H1 (cell line): ENCODE data around the gene DCANP1. TPM values are rescaled to one million over a fixed set of nuclear protein-coding genes. Genes with fewer than 3 reads are reported as not detected.

Experiments
- CTCF ChIA-PET: fragments of 300-600 bp; sonication (Branson Sonifier 250); formaldehyde crosslinking; loops from one replicate; lab custom pipeline; 2021; ENCODE audit not compliant: partially characterized antibody; lab: Charles Lee
- POLR2A ChIA-PET: fragments of 300-600 bp; sonication (Branson Sonifier 250); formaldehyde crosslinking; loops from one replicate; lab custom pipeline; 2021; ENCODE audit warnings: inconsistent platforms; ENCODE audit not compliant: partially characterized antibody; lab: Charles Lee
- DNase-seq, 2 experiments: peaks; one replicate each; pipeline versions ENCODE4 v3.0.0 to v3.0.0-alpha.2; 2010 to 2022; ENCODE audit warnings: low spot score in 2 of 2, low read depth in 1 of 2, mixed read lengths in 1 of 2
- FAIRE-seq: peaks from 2 replicates; lab custom pipeline; 2011; peaks lifted over from hg19 to GRCh38; lab: Jason Lieb, UNC
- H2AFZ ChIP-seq: 2 replicates; pipeline ENCODE4 v1.8.1; 2012; ENCODE audit warnings: low read length, inconsistent platforms
- H2AK5ac ChIP-seq: 2 replicates; pipeline ENCODE4 v1.6.1; 2013; ENCODE audit warnings: low read depth, low read length
- H2BK120ac ChIP-seq: replicated peaks from 2 replicates; pipeline ENCODE3; 2013; ENCODE audit warnings: low read depth, low read length, inconsistent platforms
- H2BK12ac ChIP-seq: 2 replicates; pipeline ENCODE4 v1.6.1; 2013; ENCODE audit warnings: low read depth, low read length
- H2BK15ac ChIP-seq: 2 replicates; pipeline ENCODE4 v1.6.1; 2013; ENCODE audit warnings: low read length
- H2BK20ac ChIP-seq: 2 replicates; pipeline ENCODE4 v1.6.1; 2013; ENCODE audit warnings: low read length
- H2BK5ac ChIP-seq: 2 replicates; pipeline ENCODE4 v1.6.1; 2013; ENCODE audit warnings: low read depth, low read length
- H3K14ac ChIP-seq: 2 replicates; pipeline ENCODE4 v1.6.1; 2013; ENCODE audit warnings: inconsistent platforms; ENCODE audit not compliant: insufficient read length
- H3K18ac ChIP-seq: 2 replicates; pipeline ENCODE4 v1.6.1; 2013; ENCODE audit warnings: low read length; ENCODE audit errors: extremely low read depth
- H3K23ac ChIP-seq: 2 replicates; pipeline ENCODE4 v1.6.1; 2013; ENCODE audit warnings: inconsistent platforms; ENCODE audit not compliant: insufficient read length
- H3K23me2 ChIP-seq: 2 replicates; pipeline ENCODE4 v1.6.1; 2013; ENCODE audit warnings: low read depth, low read length
- H3K27ac ChIP-seq: 2 replicates; pipeline ENCODE4 v1.6.1; 2011; ENCODE audit warnings: low read depth, low read length, inconsistent platforms
- H3K27me3 ChIP-seq, 4 experiments: replicated peaks in 1 of 4; 1 replicate in 1 of 4; 2 replicates in 3 of 4; pipeline versions ENCODE4 v1.6.1 to v1.8.1; 2011 to 2013; ENCODE audit warnings: low read length in 3 of 4, mild to moderate bottlenecking in 3 of 4, inconsistent platforms in 2 of 4, mixed read lengths in 2 of 4, moderate library complexity in 1 of 4; ENCODE audit not compliant: control insufficient read depth in 3 of 4, insufficient read depth in 3 of 4; ENCODE audit errors: extremely low read depth in 1 of 4
- H3K36me3 ChIP-seq, 4 experiments: 2 replicates each; pipeline versions ENCODE4 v1.6.1 to v1.8.1; 2011 to 2013; ENCODE audit warnings: mild to moderate bottlenecking in 4 of 4, low read length in 3 of 4, moderate library complexity in 2 of 4, control low read depth in 1 of 4, inconsistent platforms in 1 of 4; ENCODE audit not compliant: insufficient read depth in 4 of 4, control insufficient read depth in 2 of 4
- H3K4ac ChIP-seq: replicated peaks from 2 replicates; pipeline ENCODE3; 2013; ENCODE audit warnings: low read length, low read depth, mixed read lengths, inconsistent platforms; ENCODE audit not compliant: insufficient read length
- H3K4me1 ChIP-seq, 4 experiments: replicated peaks in 1 of 4; 1 replicate in 1 of 4; 2 replicates in 3 of 4; pipeline versions ENCODE4 v1.6.1 to v1.8.1; 2011 to 2013; ENCODE audit warnings: low read length in 3 of 4, inconsistent platforms in 2 of 4, mixed read lengths in 1 of 4; ENCODE audit not compliant: insufficient read depth in 4 of 4, control insufficient read depth in 3 of 4
- H3K4me2 ChIP-seq, 2 experiments: 2 replicates each; pipeline versions ENCODE4 v1.6.1 to v1.8.1; 2011 to 2013; ENCODE audit warnings: low read depth in 2 of 2, low read length in 2 of 2, control low read depth in 1 of 2, inconsistent platforms in 1 of 2, mild to moderate bottlenecking in 1 of 2; ENCODE audit not compliant: insufficient read depth in 1 of 2
- H3K4me3 ChIP-seq, 4 experiments: fragments of 200-600, 300-600 bp in 1 of 4; sonication (generic), shearing (Covaris generic), sonication (Bioruptor Twin) in 1 of 4; 2 replicates each; pipeline versions ENCODE4 v1.5.1 to v1.8.1; 2011 to 2016; ENCODE audit warnings: low read length in 4 of 4, low read depth in 3 of 4, control low read depth in 2 of 4, inconsistent platforms in 2 of 4, mild to moderate bottlenecking in 2 of 4, mixed read lengths in 1 of 4, moderate library complexity in 1 of 4; ENCODE audit not compliant: insufficient read depth in 2 of 4; ENCODE audit errors: extremely low read depth in 1 of 4
- H3K56ac ChIP-seq: replicated peaks from 2 replicates; pipeline ENCODE3; 2013; ENCODE audit warnings: low read depth, mild to moderate bottlenecking, mixed read lengths, low read length, inconsistent platforms; ENCODE audit not compliant: insufficient read length
- H3K79me1 ChIP-seq: 2 replicates; pipeline ENCODE4 v1.6.1; 2013; ENCODE audit warnings: low read depth, low read length, control low read depth
- H3K79me2 ChIP-seq, 2 experiments: 2 replicates each; pipeline versions ENCODE4 v1.6.1 to v1.8.1; 2012 to 2013; ENCODE audit warnings: low read length in 2 of 2, mild to moderate bottlenecking in 2 of 2, inconsistent platforms in 1 of 2; ENCODE audit not compliant: insufficient read depth in 2 of 2, control insufficient read depth in 1 of 2
- H3K9ac ChIP-seq, 4 experiments: replicated peaks in 1 of 4; 1 replicate in 1 of 4; 2 replicates in 3 of 4; pipeline versions ENCODE4 v1.6.1 to v1.8.1; 2011 to 2013; ENCODE audit warnings: low read depth in 3 of 4, low read length in 3 of 4, control low read depth in 2 of 4, mild to moderate bottlenecking in 2 of 4, moderate library complexity in 2 of 4, inconsistent platforms in 1 of 4; ENCODE audit errors: extremely low read depth in 1 of 4
- H3K9me3 ChIP-seq, 2 experiments: 2 replicates each; pipeline versions ENCODE4 v1.6.1 to v1.8.1; 2012 to 2013; ENCODE audit warnings: mild to moderate bottlenecking in 2 of 2, moderate library complexity in 2 of 2, control low read depth in 1 of 2, inconsistent platforms in 1 of 2, low read depth in 1 of 2, low read length in 1 of 2, mixed read lengths in 1 of 2; ENCODE audit not compliant: insufficient read depth in 2 of 2
- H4K20me1 ChIP-seq, 2 experiments: replicated peaks in 1 of 2; 2 replicates each; pipeline versions ENCODE3 to v1.8.1; 2011 to 2013; ENCODE audit warnings: inconsistent platforms in 2 of 2, low read length in 2 of 2, mild to moderate bottlenecking in 1 of 2; ENCODE audit not compliant: insufficient read depth in 2 of 2, control insufficient read depth in 1 of 2
- H4K5ac ChIP-seq: 2 replicates; pipeline ENCODE4 v1.6.1; 2013; ENCODE audit warnings: low read length, low read depth, mixed read lengths, inconsistent platforms; ENCODE audit not compliant: insufficient read length
- H4K8ac ChIP-seq: 2 replicates; pipeline ENCODE4 v1.8.0; 2013; ENCODE audit warnings: mild to moderate bottlenecking, moderate library complexity, low read length, inconsistent platforms; ENCODE audit not compliant: insufficient read depth; ENCODE audit errors: extremely low read depth
- H4K91ac ChIP-seq: replicated peaks from 2 replicates; pipeline ENCODE3; 2013; ENCODE audit warnings: low read length, mixed read lengths, inconsistent platforms; ENCODE audit not compliant: insufficient read length
- CEBPB ChIP-seq: IDR thresholded peaks from 2 replicates; pipeline ENCODE4 v1.6.1; 2012; ENCODE audit warnings: low read depth, low read length
- CREB1 ChIP-seq: IDR thresholded peaks from 2 replicates; pipeline ENCODE4 v1.6.1; 2012; ENCODE audit warnings: inconsistent platforms
- HDAC2 ChIP-seq, 2 experiments: fragments of 300-600 bp in 1 of 2; sonication (generic) in 1 of 2; IDR thresholded peaks; 2 replicates each; pipeline ENCODE4 v1.6.1; 2011 to 2012; ENCODE audit warnings: low read depth in 2 of 2, low read length in 2 of 2, mild to moderate bottlenecking in 2 of 2, moderate library complexity in 2 of 2, borderline replicate concordance in 1 of 2, inconsistent platforms in 1 of 2
- KDM1A ChIP-seq: fragments of 200-600, 300-600 bp; sonication (generic); IDR thresholded peaks from 2 replicates; pipeline ENCODE4 v1.7.1; 2016; ENCODE audit warnings: mild to moderate bottlenecking, low read length, borderline replicate concordance
- KDM4A ChIP-seq: IDR thresholded peaks from one replicate; pipeline ENCODE4 v1.7.1; 2012; ENCODE audit warnings: low read depth, mild to moderate bottlenecking, moderate library complexity, low read length, inconsistent platforms; ENCODE audit not compliant: severe bottlenecking
- MAX ChIP-seq: IDR thresholded peaks from 2 replicates; pipeline ENCODE4 v1.6.1; 2012; ENCODE audit warnings: inconsistent platforms
- POLR2A ChIP-seq, 2 experiments: IDR thresholded peaks; 1 replicate in 1 of 2; 2 replicates in 1 of 2; pipeline ENCODE4 v1.6.1; 2011; ENCODE audit warnings: low read depth in 2 of 2, low read length in 2 of 2, mild to moderate bottlenecking in 2 of 2; ENCODE audit errors: control extremely low read depth in 1 of 2
- RFX5 ChIP-seq: IDR thresholded peaks from 2 replicates; pipeline ENCODE4 v1.6.1; 2011; ENCODE audit warnings: low read depth, low read length, improper control_type of control experiment, borderline replicate concordance
- SIRT6 ChIP-seq: IDR thresholded peaks from one replicate; pipeline ENCODE4 v1.7.1; 2012; ENCODE audit warnings: low read length, inconsistent platforms
- SIX5 ChIP-seq: IDR thresholded peaks from 2 replicates; pipeline ENCODE4 v1.6.1; 2011; ENCODE audit warnings: mild to moderate bottlenecking, low read depth, low read length
- SP4 ChIP-seq: IDR thresholded peaks from 2 replicates; pipeline ENCODE4 v1.6.1; 2012; ENCODE audit warnings: low read length, inconsistent platforms
- WGBS, 2 experiments: shearing (Covaris generic) in 1 of 2; methylation state at CpG; one replicate each; pipeline versions ENCODE4 v1.1.6 to v1.1.7; 2013 to 2015; ENCODE audit warnings: low lambda C conversion rate in 2 of 2, mixed read lengths in 2 of 2, inconsistent platforms in 1 of 2, low coverage in 1 of 2, missing lambda C conversion rate in 1 of 2; ENCODE audit not compliant: insufficient replicate concordance in 2 of 2, insufficient coverage in 1 of 2, insufficient read length in 1 of 2; ENCODE audit errors: extremely low coverage in 1 of 2, missing lambda C conversion rate in 1 of 2; 5-methylcytosine and 5-hydroxymethylcytosine counted together
- polyA plus RNA-seq, 7 experiments: library from polyadenylated mRNA; depleted of rRNA in 3 of 7; stranded (reverse) in 5 of 7; unstranded in 2 of 7; fragments of >200 nt in 5 of 7; fragments of 200-250 nt in 2 of 7; gene quantifications; 1 replicate in 5 of 7; 2 replicates in 1 of 7; 4 replicates in 1 of 7; pipeline versions ENCODE4 v1.2.1 to v1.2.3, GENCODE V29; 2011 to 2013; ENCODE audit warnings: missing spikeins in 2 of 7, mixed read lengths in 2 of 7
- total RNA-seq: library from RNA; stranded (reverse); fragmentation: NEBNext Ultra II Directional; extraction: Animal tissue kit (Norgen Biotek cat#: 25700); gene quantifications from 2 replicates; pipeline ENCODE4 v1.2.1, GENCODE V29; 2021
- TF ChIP-seq, protein P1 (sequence below): IDR thresholded peaks from 2 replicates; pipeline ENCODE4 v1.6.1; 2012; ENCODE audit warnings: low read length, inconsistent platforms

Gene DCANP1
- total and polyA plus RNA-seq, 2 of the 8 experiments (the other 6 are each of a cell fraction or from before 2014, with no cell fraction given), result not detected

DNA sequence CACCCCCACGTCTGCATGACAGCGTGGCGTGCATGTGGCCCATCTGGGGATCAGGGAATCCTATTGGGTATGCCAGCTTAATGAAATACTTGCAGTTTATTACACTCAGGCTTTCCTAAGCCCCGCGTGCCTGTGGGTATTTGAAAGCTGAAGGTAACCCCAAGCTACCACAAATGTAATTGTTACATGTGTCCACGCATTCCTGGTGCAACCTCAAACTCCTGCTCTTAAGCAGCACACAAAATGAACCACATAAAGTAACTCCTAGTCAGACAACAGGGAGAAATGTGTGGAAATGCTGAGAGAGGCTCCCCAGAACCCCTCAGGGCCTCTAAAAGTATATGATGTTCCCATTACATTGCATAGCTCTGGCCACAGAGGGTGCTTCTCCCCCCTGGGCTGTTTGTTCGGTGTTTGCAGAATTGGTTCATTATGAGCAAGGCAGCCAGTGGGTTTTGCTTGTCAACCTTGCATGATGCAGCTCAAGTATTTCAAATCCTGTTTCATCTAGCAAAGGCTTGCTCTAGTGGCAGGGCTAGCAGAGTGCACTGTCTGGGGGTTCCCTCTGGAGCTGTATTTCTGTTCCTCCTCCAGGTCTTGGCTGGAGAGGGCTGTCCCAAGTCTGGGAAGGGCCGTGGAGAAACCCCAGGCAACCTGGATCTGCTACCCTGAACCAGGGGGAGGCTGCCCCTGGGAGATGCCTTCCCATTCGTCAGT is 1.8 kb upstream of the DCANP1 start:
- Histone ChIP-seq H3K9ac (no peak overlapping the region), H3K56ac (no peak overlapping the region), H2AK5ac (no peak overlapping the region), H3K27me3 (peaks cover 0 to 3% (median 0%) of the 10 kb centered on the region in 4 experiments; a peak in 1 of 7 replicates), H3K4me3 (no peak overlapping the region), H4K8ac (no peak overlapping the region), H2BK5ac (no peak overlapping the region; the same call in 1 of the 2 replicates), H3K36me3 (no peaks in the 10 kb centered on the region), H3K14ac (no peak overlapping the region), H3K27ac (no peak overlapping the region), H3K4ac (no peak overlapping the region), H4K5ac (no peak overlapping the region), H3K9me3 (no peaks in the 10 kb centered on the region), H2AFZ (no peak overlapping the region), H2BK12ac (no peak overlapping the region), H3K4me1 (peaks cover 0 to 3% (median 1%) of the 10 kb centered on the region in 4 experiments; a peak in 2 of 7 replicates), H4K91ac (no peak overlapping the region), H2BK15ac (no peak overlapping the region), H3K4me2 (no peak overlapping the region), H2BK120ac (no peak overlapping the region), H3K79me2 (no peaks in the 10 kb centered on the region), H4K20me1 (no peaks in the 10 kb centered on the region), H3K23ac (no peak overlapping the region), H3K23me2 (no peaks in the 10 kb centered on the region), H3K18ac (no peak overlapping the region), H2BK20ac (no peak overlapping the region), H3K79me1 (no peaks in the 10 kb centered on the region)
- FAIRE-seq (no peak), DNase-seq (no peak)
- 88% methylated on average over 9 of the region's 9 CpGs; no CpG with 5 or more reads in 1 of the 2 experiments for WGBS, 2 experiments
- POLR2A ChIA-PET, result no interaction called here
- CTCF ChIA-PET, result interaction anchor here (0.6 to 19.4 kb wide), 6 partner anchors 11 to 1894 kb away, joined by 3 to 264 read pairs (median 4); no protein-coding TSS in a partner anchor
- TF ChIP-seq KDM1A, result no peak
- TF ChIP-seq HDAC2 (IDR thresholded peaks at IDR 0.05; ENCODE audit: borderline replicate concordance in 1 of 2, low read depth in 2 of 2, low read length in 2 of 2), result no peak
- no peak for TF ChIP-seq SP4
- TF ChIP-seq RFX5, result no peak
- TF ChIP-seq KDM4A, result no peak
- no peak for TF ChIP-seq CEBPB
- no peak for TF ChIP-seq SIRT6
- TF ChIP-seq SIX5, result no peak
- no peak for TF ChIP-seq POLR2A (IDR thresholded peaks at IDR 0.05; ENCODE audit: control extremely low read depth in 1 of 2, low read depth in 2 of 2, low read length in 2 of 2)
- TF ChIP-seq, protein P1, sequence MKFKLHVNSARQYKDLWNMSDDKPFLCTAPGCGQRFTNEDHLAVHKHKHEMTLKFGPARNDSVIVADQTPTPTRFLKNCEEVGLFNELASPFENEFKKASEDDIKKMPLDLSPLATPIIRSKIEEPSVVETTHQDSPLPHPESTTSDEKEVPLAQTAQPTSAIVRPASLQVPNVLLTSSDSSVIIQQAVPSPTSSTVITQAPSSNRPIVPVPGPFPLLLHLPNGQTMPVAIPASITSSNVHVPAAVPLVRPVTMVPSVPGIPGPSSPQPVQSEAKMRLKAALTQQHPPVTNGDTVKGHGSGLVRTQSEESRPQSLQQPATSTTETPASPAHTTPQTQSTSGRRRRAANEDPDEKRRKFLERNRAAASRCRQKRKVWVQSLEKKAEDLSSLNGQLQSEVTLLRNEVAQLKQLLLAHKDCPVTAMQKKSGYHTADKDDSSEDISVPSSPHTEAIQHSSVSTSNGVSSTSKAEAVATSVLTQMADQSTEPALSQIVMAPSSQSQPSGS, result no peak
- no peak for TF ChIP-seq CREB1
- no peak for TF ChIP-seq MAX
